PFSK-1 (cell line): ENCODE results near the gene CTIF.

ENCODE experiments used
- POLR2AphosphoS5 ChIP-seq: IDR thresholded peaks from 2 replicates; pipeline ENCODE4 v1.6.1; 2012; ENCODE audit warnings: low read depth, mild to moderate bottlenecking, control low read depth, low read length, moderate library complexity
- TAF1 ChIP-seq: IDR thresholded peaks from 2 replicates; pipeline ENCODE4 v1.6.1; 2012; ENCODE audit warnings: low read length, control low read depth, borderline replicate concordance; ENCODE audit not compliant: insufficient read depth

DNA sequence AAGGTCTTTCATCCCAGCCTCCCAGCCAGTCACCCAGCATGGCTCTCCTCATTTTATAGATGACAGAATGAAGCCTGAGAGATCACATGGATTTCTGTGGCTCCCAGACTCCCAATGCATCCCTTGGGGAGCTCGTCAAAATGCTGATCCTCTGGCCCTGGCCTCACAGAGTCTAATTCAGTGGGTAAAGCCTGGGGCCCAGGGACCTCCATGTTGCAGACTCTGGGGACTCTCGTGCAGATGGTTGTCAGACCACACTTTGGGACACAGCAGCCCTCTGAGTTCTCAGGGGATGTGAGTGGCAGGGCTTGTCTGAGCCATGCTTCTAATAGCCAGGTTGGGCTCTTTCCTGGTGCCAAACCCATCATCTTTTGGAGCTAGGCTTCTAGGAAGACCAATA, 97.0 kb downstream of the CTIF start:
- TF ChIP-seq TAF1 (no peak), POLR2AphosphoS5 (no peak)
